CD4-positive, alpha-beta T cell treated with Interleukin-10 for 1 hour (primary cell): Measurements from ENCODE around the gene MS4A12.
"Not testable (repeated sequence)": the region's sequence is repeated elsewhere in the genome, so short reads cannot be mapped to it uniquely, and the experiment has no call there.

Source experiments
- DNase-seq: peaks from one replicate; pipeline ENCODE4 v3.0.0-alpha.2; 2020

MS4A12 gene

GRCh38 chr11:60513496-60514460, 21.2 kb downstream of the MS4A12 start:
- DNase-seq, result no peak

GRCh38 chr11:60515144-60515855, 22.7 kb downstream of the MS4A12 start, which contains the start of gene MS4A13:
Gene MS4A13 (plus strand): TSS chr11:60515392. CDS start chr11:60518084, 2,692 bp downstream.
- DNase-seq, result no peak

GRCh38 chr11:60528465-60528864, 35.9 kb downstream of the MS4A12 start:
- no peak for DNase-seq

- no peak for DNase-seq
These were observed 36.4 kb downstream of the MS4A12 start for GRCh38 chr11:60528934-60529333.

- no peak for DNase-seq
These were observed 38.0 kb downstream of the MS4A12 start for GRCh38 chr11:60530454-60531100.

GRCh38 chr11:60532383-60532782, 39.8 kb downstream of the MS4A12 start:
- not testable (repeated sequence) for DNase-seq

- not testable (repeated sequence) for DNase-seq
These were observed 46.0 kb downstream of the MS4A12 start for GRCh38 chr11:60538627-60539026.

- no peak for DNase-seq
These were observed 51.5 kb downstream of the MS4A12 start for GRCh38 chr11:60544077-60544476.
